H1 (cell line): ENCODE data around the gene GPD1L. TPM values are rescaled to one million over a fixed set of nuclear protein-coding genes. Genes with fewer than 3 reads are reported as not detected.

Source experiments
- CTCF ChIA-PET: fragments of 300-600 bp; sonication (Branson Sonifier 250); formaldehyde crosslinking; loops from one replicate; lab custom pipeline; 2021; ENCODE audit not compliant: partially characterized antibody; lab: Charles Lee
- POLR2A ChIA-PET: fragments of 300-600 bp; sonication (Branson Sonifier 250); formaldehyde crosslinking; loops from one replicate; lab custom pipeline; 2021; ENCODE audit warnings: inconsistent platforms; ENCODE audit not compliant: partially characterized antibody; lab: Charles Lee
- DNase-seq, 2 experiments: peaks; one replicate each; pipeline versions ENCODE4 v3.0.0 to v3.0.0-alpha.2; 2010 to 2022; ENCODE audit warnings: low spot score in 2 of 2, low read depth in 1 of 2, mixed read lengths in 1 of 2
- FAIRE-seq: peaks from 2 replicates; lab custom pipeline; 2011; peaks lifted over from hg19 to GRCh38; lab: Jason Lieb, UNC
- H2AFZ ChIP-seq: 2 replicates; pipeline ENCODE4 v1.8.1; 2012; ENCODE audit warnings: low read length, inconsistent platforms
- H2AK5ac ChIP-seq: 2 replicates; pipeline ENCODE4 v1.6.1; 2013; ENCODE audit warnings: low read depth, low read length
- H2BK120ac ChIP-seq: replicated peaks from 2 replicates; pipeline ENCODE3; 2013; ENCODE audit warnings: low read depth, low read length, inconsistent platforms
- H2BK12ac ChIP-seq: 2 replicates; pipeline ENCODE4 v1.6.1; 2013; ENCODE audit warnings: low read depth, low read length
- H2BK15ac ChIP-seq: 2 replicates; pipeline ENCODE4 v1.6.1; 2013; ENCODE audit warnings: low read length
- H2BK20ac ChIP-seq: 2 replicates; pipeline ENCODE4 v1.6.1; 2013; ENCODE audit warnings: low read length
- H2BK5ac ChIP-seq: 2 replicates; pipeline ENCODE4 v1.6.1; 2013; ENCODE audit warnings: low read depth, low read length
- H3K14ac ChIP-seq: 2 replicates; pipeline ENCODE4 v1.6.1; 2013; ENCODE audit warnings: inconsistent platforms; ENCODE audit not compliant: insufficient read length
- H3K18ac ChIP-seq: 2 replicates; pipeline ENCODE4 v1.6.1; 2013; ENCODE audit warnings: low read length; ENCODE audit errors: extremely low read depth
- H3K23ac ChIP-seq: 2 replicates; pipeline ENCODE4 v1.6.1; 2013; ENCODE audit warnings: inconsistent platforms; ENCODE audit not compliant: insufficient read length
- H3K23me2 ChIP-seq: 2 replicates; pipeline ENCODE4 v1.6.1; 2013; ENCODE audit warnings: low read depth, low read length
- H3K27ac ChIP-seq: 2 replicates; pipeline ENCODE4 v1.6.1; 2011; ENCODE audit warnings: low read depth, low read length, inconsistent platforms
- H3K27me3 ChIP-seq, 4 experiments: replicated peaks in 1 of 4; 1 replicate in 1 of 4; 2 replicates in 3 of 4; pipeline versions ENCODE4 v1.6.1 to v1.8.1; 2011 to 2013; ENCODE audit warnings: low read length in 3 of 4, mild to moderate bottlenecking in 3 of 4, inconsistent platforms in 2 of 4, mixed read lengths in 2 of 4, moderate library complexity in 1 of 4; ENCODE audit not compliant: control insufficient read depth in 3 of 4, insufficient read depth in 3 of 4; ENCODE audit errors: extremely low read depth in 1 of 4
- H3K36me3 ChIP-seq, 4 experiments: 2 replicates each; pipeline versions ENCODE4 v1.6.1 to v1.8.1; 2011 to 2013; ENCODE audit warnings: mild to moderate bottlenecking in 4 of 4, low read length in 3 of 4, moderate library complexity in 2 of 4, control low read depth in 1 of 4, inconsistent platforms in 1 of 4; ENCODE audit not compliant: insufficient read depth in 4 of 4, control insufficient read depth in 2 of 4
- H3K4ac ChIP-seq: replicated peaks from 2 replicates; pipeline ENCODE3; 2013; ENCODE audit warnings: low read length, low read depth, mixed read lengths, inconsistent platforms; ENCODE audit not compliant: insufficient read length
- H3K4me1 ChIP-seq, 4 experiments: replicated peaks in 1 of 4; 1 replicate in 1 of 4; 2 replicates in 3 of 4; pipeline versions ENCODE4 v1.6.1 to v1.8.1; 2011 to 2013; ENCODE audit warnings: low read length in 3 of 4, inconsistent platforms in 2 of 4, mixed read lengths in 1 of 4; ENCODE audit not compliant: insufficient read depth in 4 of 4, control insufficient read depth in 3 of 4
- H3K4me2 ChIP-seq, 2 experiments: 2 replicates each; pipeline versions ENCODE4 v1.6.1 to v1.8.1; 2011 to 2013; ENCODE audit warnings: low read depth in 2 of 2, low read length in 2 of 2, control low read depth in 1 of 2, inconsistent platforms in 1 of 2, mild to moderate bottlenecking in 1 of 2; ENCODE audit not compliant: insufficient read depth in 1 of 2
- H3K4me3 ChIP-seq, 4 experiments: fragments of 200-600, 300-600 bp in 1 of 4; sonication (generic), shearing (Covaris generic), sonication (Bioruptor Twin) in 1 of 4; 2 replicates each; pipeline versions ENCODE4 v1.5.1 to v1.8.1; 2011 to 2016; ENCODE audit warnings: low read length in 4 of 4, low read depth in 3 of 4, control low read depth in 2 of 4, inconsistent platforms in 2 of 4, mild to moderate bottlenecking in 2 of 4, mixed read lengths in 1 of 4, moderate library complexity in 1 of 4; ENCODE audit not compliant: insufficient read depth in 2 of 4; ENCODE audit errors: extremely low read depth in 1 of 4
- H3K56ac ChIP-seq: replicated peaks from 2 replicates; pipeline ENCODE3; 2013; ENCODE audit warnings: low read depth, mild to moderate bottlenecking, mixed read lengths, low read length, inconsistent platforms; ENCODE audit not compliant: insufficient read length
- H3K79me1 ChIP-seq: 2 replicates; pipeline ENCODE4 v1.6.1; 2013; ENCODE audit warnings: low read depth, low read length, control low read depth
- H3K79me2 ChIP-seq, 2 experiments: 2 replicates each; pipeline versions ENCODE4 v1.6.1 to v1.8.1; 2012 to 2013; ENCODE audit warnings: low read length in 2 of 2, mild to moderate bottlenecking in 2 of 2, inconsistent platforms in 1 of 2; ENCODE audit not compliant: insufficient read depth in 2 of 2, control insufficient read depth in 1 of 2
- H3K9ac ChIP-seq, 4 experiments: replicated peaks in 1 of 4; 1 replicate in 1 of 4; 2 replicates in 3 of 4; pipeline versions ENCODE4 v1.6.1 to v1.8.1; 2011 to 2013; ENCODE audit warnings: low read depth in 3 of 4, low read length in 3 of 4, control low read depth in 2 of 4, mild to moderate bottlenecking in 2 of 4, moderate library complexity in 2 of 4, inconsistent platforms in 1 of 4; ENCODE audit errors: extremely low read depth in 1 of 4
- H3K9me3 ChIP-seq, 2 experiments: 2 replicates each; pipeline versions ENCODE4 v1.6.1 to v1.8.1; 2012 to 2013; ENCODE audit warnings: mild to moderate bottlenecking in 2 of 2, moderate library complexity in 2 of 2, control low read depth in 1 of 2, inconsistent platforms in 1 of 2, low read depth in 1 of 2, low read length in 1 of 2, mixed read lengths in 1 of 2; ENCODE audit not compliant: insufficient read depth in 2 of 2
- H4K20me1 ChIP-seq, 2 experiments: replicated peaks in 1 of 2; 2 replicates each; pipeline versions ENCODE3 to v1.8.1; 2011 to 2013; ENCODE audit warnings: inconsistent platforms in 2 of 2, low read length in 2 of 2, mild to moderate bottlenecking in 1 of 2; ENCODE audit not compliant: insufficient read depth in 2 of 2, control insufficient read depth in 1 of 2
- H4K5ac ChIP-seq: 2 replicates; pipeline ENCODE4 v1.6.1; 2013; ENCODE audit warnings: low read length, low read depth, mixed read lengths, inconsistent platforms; ENCODE audit not compliant: insufficient read length
- H4K8ac ChIP-seq: 2 replicates; pipeline ENCODE4 v1.8.0; 2013; ENCODE audit warnings: mild to moderate bottlenecking, moderate library complexity, low read length, inconsistent platforms; ENCODE audit not compliant: insufficient read depth; ENCODE audit errors: extremely low read depth
- H4K91ac ChIP-seq: replicated peaks from 2 replicates; pipeline ENCODE3; 2013; ENCODE audit warnings: low read length, mixed read lengths, inconsistent platforms; ENCODE audit not compliant: insufficient read length
- WGBS, 2 experiments: shearing (Covaris generic) in 1 of 2; methylation state at CpG; one replicate each; pipeline versions ENCODE4 v1.1.6 to v1.1.7; 2013 to 2015; ENCODE audit warnings: low lambda C conversion rate in 2 of 2, mixed read lengths in 2 of 2, inconsistent platforms in 1 of 2, low coverage in 1 of 2, missing lambda C conversion rate in 1 of 2; ENCODE audit not compliant: insufficient replicate concordance in 2 of 2, insufficient coverage in 1 of 2, insufficient read length in 1 of 2; ENCODE audit errors: extremely low coverage in 1 of 2, missing lambda C conversion rate in 1 of 2; 5-methylcytosine and 5-hydroxymethylcytosine counted together
- polyA plus RNA-seq, 7 experiments: library from polyadenylated mRNA; depleted of rRNA in 3 of 7; stranded (reverse) in 5 of 7; unstranded in 2 of 7; fragments of >200 nt in 5 of 7; fragments of 200-250 nt in 2 of 7; gene quantifications; 1 replicate in 5 of 7; 2 replicates in 1 of 7; 4 replicates in 1 of 7; pipeline versions ENCODE4 v1.2.1 to v1.2.3, GENCODE V29; 2011 to 2013; ENCODE audit warnings: missing spikeins in 2 of 7, mixed read lengths in 2 of 7
- total RNA-seq: library from RNA; stranded (reverse); fragmentation: NEBNext Ultra II Directional; extraction: Animal tissue kit (Norgen Biotek cat#: 25700); gene quantifications from 2 replicates; pipeline ENCODE4 v1.2.1, GENCODE V29; 2021

Gene GPD1L
- total and polyA plus RNA-seq, 2 of the 8 experiments (the other 6 are each of a cell fraction or from before 2014, with no cell fraction given), result 2.4 to 8.4 TPM

DNA sequence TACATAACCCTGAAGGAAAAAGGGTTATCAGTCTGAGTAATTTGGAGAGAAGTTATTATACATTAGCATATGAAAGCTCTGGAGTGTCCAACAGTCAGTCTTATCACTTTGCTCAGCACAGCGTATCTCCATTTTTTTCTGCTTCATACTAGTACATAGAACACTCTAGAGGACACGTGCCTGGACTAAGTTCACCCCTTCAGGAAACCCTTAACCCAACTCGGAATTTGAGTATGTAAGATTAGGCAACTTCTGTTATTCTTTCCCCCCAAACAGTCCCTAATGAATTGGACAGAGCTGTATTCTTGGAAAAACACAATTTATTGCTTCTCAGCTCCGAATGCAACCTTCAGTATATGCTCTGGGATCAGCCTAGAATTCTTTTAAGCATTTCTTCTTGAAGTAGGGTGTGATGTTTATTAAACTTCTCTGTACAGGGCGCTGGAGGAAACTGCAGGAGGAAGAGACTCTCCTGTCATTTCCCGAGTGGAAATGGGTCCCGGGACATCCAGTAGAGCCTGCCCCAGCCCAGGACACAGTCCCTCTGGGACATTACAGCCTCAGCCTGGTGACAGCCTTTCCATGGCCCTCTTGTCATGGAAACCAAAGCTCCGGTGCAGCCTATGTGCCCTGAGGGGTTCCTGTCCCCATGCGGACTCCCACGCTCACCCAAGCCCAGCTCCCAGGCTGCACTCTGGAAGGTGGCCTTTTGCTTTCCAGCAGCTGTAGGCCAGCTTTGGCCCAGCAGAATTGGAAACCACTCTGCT, 94.8 kb downstream of the GPD1L start:
- Histone ChIP-seq H2BK5ac (no peak overlapping the region), H3K4me1 (no peaks in the 10 kb centered on the region), H3K18ac (no peak overlapping the region), H3K23ac (no peak overlapping the region), H3K79me1 (no peaks in the 10 kb centered on the region), H4K5ac (no peak overlapping the region), H3K56ac (no peak overlapping the region), H2BK15ac (no peak overlapping the region), H4K20me1 (no peaks in the 10 kb centered on the region), H2AK5ac (no peak overlapping the region), H3K14ac (no peak overlapping the region), H3K4me3 (no peak overlapping the region), H3K4me2 (no peak overlapping the region), H4K8ac (no peak overlapping the region), H3K36me3 (no peaks in the 10 kb centered on the region), H3K4ac (no peak overlapping the region), H3K9me3 (no peaks in the 10 kb centered on the region), H2BK20ac (no peak overlapping the region), H3K27ac (no peak overlapping the region), H4K91ac (no peak overlapping the region), H2BK120ac (no peak overlapping the region), H3K23me2 (no peaks in the 10 kb centered on the region), H2BK12ac (no peak overlapping the region), H3K79me2 (no peaks in the 10 kb centered on the region), H2AFZ (no peak overlapping the region), H3K27me3 (no peaks in the 10 kb centered on the region), H3K9ac (no peak overlapping the region)
- ChIA-PET POLR2A (no interaction called here), CTCF (interaction anchor here (1.1 to 1.9 kb wide), 3 partner anchors 15 to 26 kb away, joined by 3 to 10 read pairs (median 4); no protein-coding TSS in a partner anchor)
- 91% methylated on average over 10 of the region's 10 CpGs; no CpG with 5 or more reads in 1 of the 2 experiments for WGBS, 2 experiments
- no peak for FAIRE-seq
- no peak for DNase-seq
